AG04450 (cell line): ENCODE measurements around the gene BRIP1. TPM values are rescaled to one million over a fixed set of nuclear protein-coding genes. Genes with fewer than 3 reads are reported as not detected.

Experiments used
- CTCF ChIA-PET: fragments of 300-600, 350-600 bp; formaldehyde crosslinking; extraction: SDS; loops from one replicate; lab custom pipeline; 2022; ENCODE audit warnings: antibody characterized with exemption, inconsistent platforms; lab: Charles Lee
- POLR2A ChIA-PET: fragments of 350-600 bp; formaldehyde crosslinking; extraction: SDS; loops from one replicate; lab custom pipeline; 2021; ENCODE audit warnings: antibody characterized with exemption, inconsistent platforms; lab: Yijun Ruan, JAX
- DNase-seq: peaks from one replicate; pipeline ENCODE4 v3.0.0-alpha.2; 2011; ENCODE audit warnings: low read depth, low spot score
- H3K27ac ChIP-seq: one replicate; pipeline ENCODE4 v1.5.1; 2012; ENCODE audit warnings: low read depth, low read length, control low read depth
- H3K27me3 ChIP-seq: one replicate; pipeline ENCODE4 v1.6.0; 2012; ENCODE audit warnings: low read length; ENCODE audit not compliant: control insufficient read depth, insufficient read depth
- H3K4me3 ChIP-seq: 2 replicates; pipeline ENCODE4 v1.5.1; 2011; ENCODE audit warnings: mild to moderate bottlenecking, low read depth, low read length, control low read depth
- H3K9me3 ChIP-seq: 2 replicates; pipeline ENCODE4 v1.5.1; 2012; ENCODE audit warnings: low read length; ENCODE audit not compliant: control insufficient read depth, insufficient read depth
- CTCF ChIP-seq: IDR thresholded peaks from 2 replicates; pipeline ENCODE4 v1.5.1; 2011; ENCODE audit warnings: low read depth, low read length, control low read depth, inconsistent platforms
- polyA plus RNA-seq: library from polyadenylated mRNA; depleted of rRNA; stranded (reverse); fragments of >200 nt; gene quantifications from 2 replicates; pipeline ENCODE4 v1.2.3, GENCODE V29; 2011

BRIP1 gene
- polyA plus RNA-seq, 1 experiment, result 5.0 TPM

- Histone ChIP-seq H3K4me3 (no peak overlapping the region), H3K27me3 (no peaks in the 10 kb centered on the region), H3K27ac (no peak overlapping the region), H3K9me3 (no peaks in the 10 kb centered on the region; the same call in 1 of the 2 replicates)
- CTCF ChIA-PET, result interaction anchor here (0.7 kb wide), 1 partner anchor 178 kb away, joined by 3 read pairs; no protein-coding TSS in a partner anchor
- POLR2A ChIA-PET, result no interaction called here
- no peak for DNase-seq
- no peak for TF ChIP-seq CTCF
Measured at GRCh38 chr17:61884864-61885263, 21.5 kb upstream of the BRIP1 start.

- Histone ChIP-seq H3K27me3 (no peaks in the 10 kb centered on the region), H3K27ac (no peak overlapping the region), H3K9me3 (no peaks in the 10 kb centered on the region), H3K4me3 (no peak overlapping the region)
- DNase-seq, result no peak
- TF ChIP-seq CTCF, result no peak
- ChIA-PET POLR2A (no interaction called here), CTCF (no interaction called here)
Measured at GRCh38 chr17:61880589-61881102, 17.3 kb upstream of the BRIP1 start.

GRCh38 chr17:61878984-61879612 is 15.8 kb upstream of the BRIP1 start:
- H3K4me3 ChIP-seq, result no peak overlapping the region
- TF ChIP-seq CTCF, result no peak
- no peaks in the 10 kb centered on the region for H3K9me3 ChIP-seq
- CTCF ChIA-PET, result no interaction called here
- POLR2A ChIA-PET, result no interaction called here
- DNase-seq, result no peak
- no peak overlapping the region for H3K27ac ChIP-seq
- no peaks in the 10 kb centered on the region for H3K27me3 ChIP-seq

GRCh38 chr17:61878520-61878919 is 15.2 kb upstream of the BRIP1 start:
- Histone ChIP-seq H3K9me3 (no peaks in the 10 kb centered on the region), H3K27me3 (no peaks in the 10 kb centered on the region), H3K27ac (no peak overlapping the region), H3K4me3 (no peak overlapping the region)
- ChIA-PET CTCF (no interaction called here), POLR2A (no interaction called here)
- no peak for TF ChIP-seq CTCF
- DNase-seq, result no peak

- H3K27me3 ChIP-seq, result no peaks in the 10 kb centered on the region
- POLR2A ChIA-PET, result no interaction called here
- TF ChIP-seq CTCF, result no peak
- CTCF ChIA-PET, result no interaction called here
- no peak for DNase-seq
- H3K4me3 ChIP-seq, result no peak overlapping the region
- H3K9me3 ChIP-seq, result no peaks in the 10 kb centered on the region
- H3K27ac ChIP-seq, result no peak overlapping the region
Measured at GRCh38 chr17:61877837-61878236, 14.5 kb upstream of the BRIP1 start.
